Smooth muscle cell of the umbilical artery (primary cell): ENCODE data around the gene CORO2A. TPM values are rescaled to one million over a fixed set of nuclear protein-coding genes. Genes with fewer than 3 reads are reported as not detected.

Experiments
- total RNA-seq: library from RNA; depleted of rRNA; stranded (reverse); fragments of >200 nt; gene quantifications from 2 replicates; pipeline ENCODE4 v1.2.3, GENCODE V29; 2014

Gene CORO2A
- 0.30 and 0.37 TPM in 2 replicates for total RNA-seq

GRCh38 chr9:98192503-98193335, at the start of gene CORO2A:
Gene CORO2A (minus strand): TSS chr9:98192637. CDS start chr9:98157660, 34,977 bp downstream.

GRCh38 chr9:98118640-98119601, 73.5 kb downstream of the CORO2A start, which contains the start of gene TRIM14:
Gene TRIM14 (minus strand): TSS chr9:98119222. CDS start chr9:98119188, 34 bp downstream.

Other genes starting within 250 kb of the CORO2A start
- 6.2 and 9.3 TPM in 2 replicates for gene ANP32B, start 209.3 kb downstream of the CORO2A start, total RNA-seq
- 84.6 and 87.3 TPM in 2 replicates for gene NANS, start 135.9 kb downstream of the CORO2A start, total RNA-seq
- 3.0 and 8.0 TPM in 2 replicates for gene TRIM14, start 73.4 kb downstream of the CORO2A start, total RNA-seq
- gene TBC1D2, start 63.0 kb upstream of the CORO2A start, total RNA-seq = 10.7 and 26.7 TPM in 2 replicates